Stimulated activated CD4-positive, alpha-beta T cell treated with anti-CD3 and anti-CD28 coated beads, Interleukin-1b, Interleukin-23, amount 100 ng/mL, for 1 hour (primary cell): Measurements from ENCODE around the gene NEURL1B.

ENCODE experiments used
- DNase-seq, 2 donors: peaks; one replicate each; pipeline ENCODE4 v3.0.0-alpha.2; 2020; ENCODE audit warnings: low read depth in 2 of 2

Gene NEURL1B

DNA sequence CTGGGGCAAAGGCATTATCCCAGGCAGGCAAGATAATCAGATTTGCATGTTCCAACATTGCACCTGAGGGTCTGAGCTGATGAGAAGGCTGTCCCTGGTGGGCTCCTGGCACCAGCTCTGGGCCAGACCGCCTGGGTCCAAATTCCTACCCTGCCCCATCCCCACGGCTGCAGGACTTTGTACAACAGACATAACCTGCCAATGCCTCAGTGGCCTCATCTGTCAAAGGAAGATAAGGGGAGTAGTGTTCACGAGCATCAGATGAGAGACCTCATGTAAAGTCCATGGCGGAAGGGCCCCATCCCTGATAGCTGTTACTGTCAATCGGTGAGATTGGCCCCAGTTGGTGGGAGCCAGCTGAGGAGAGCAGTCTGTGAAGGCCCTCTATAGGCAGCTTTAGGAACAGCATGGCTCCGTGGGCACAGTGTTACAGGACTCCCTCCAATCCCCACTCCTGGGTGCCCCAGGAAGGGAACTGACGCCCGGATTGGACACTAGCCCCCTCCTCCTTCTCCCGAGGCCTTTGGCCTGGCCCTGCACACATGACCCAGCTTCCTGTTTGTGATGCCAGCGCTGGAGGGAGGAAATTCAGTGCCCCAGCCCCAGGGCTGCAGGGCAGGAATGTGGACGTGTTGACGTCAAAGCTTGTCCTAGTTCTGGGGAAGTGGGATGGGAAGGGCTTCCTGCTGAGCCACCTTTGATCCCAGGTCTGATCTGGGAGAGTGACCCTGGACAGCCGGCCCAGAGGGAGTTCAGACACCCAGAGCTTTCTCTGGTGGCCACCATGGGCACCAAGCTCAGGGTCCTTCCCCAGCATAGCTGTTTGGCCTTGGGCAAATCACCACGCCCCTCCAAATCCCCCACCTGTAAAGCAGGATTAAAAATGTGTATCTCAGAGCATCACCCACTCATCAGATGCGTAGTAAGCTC is 73.7 kb downstream of the NEURL1B start:
- peak; percentile 17 to 41 for DNase-seq

- no peak for DNase-seq
Measured at GRCh38 chr5:172715421-172715780, 74.3 kb downstream of the NEURL1B start.

DNA sequence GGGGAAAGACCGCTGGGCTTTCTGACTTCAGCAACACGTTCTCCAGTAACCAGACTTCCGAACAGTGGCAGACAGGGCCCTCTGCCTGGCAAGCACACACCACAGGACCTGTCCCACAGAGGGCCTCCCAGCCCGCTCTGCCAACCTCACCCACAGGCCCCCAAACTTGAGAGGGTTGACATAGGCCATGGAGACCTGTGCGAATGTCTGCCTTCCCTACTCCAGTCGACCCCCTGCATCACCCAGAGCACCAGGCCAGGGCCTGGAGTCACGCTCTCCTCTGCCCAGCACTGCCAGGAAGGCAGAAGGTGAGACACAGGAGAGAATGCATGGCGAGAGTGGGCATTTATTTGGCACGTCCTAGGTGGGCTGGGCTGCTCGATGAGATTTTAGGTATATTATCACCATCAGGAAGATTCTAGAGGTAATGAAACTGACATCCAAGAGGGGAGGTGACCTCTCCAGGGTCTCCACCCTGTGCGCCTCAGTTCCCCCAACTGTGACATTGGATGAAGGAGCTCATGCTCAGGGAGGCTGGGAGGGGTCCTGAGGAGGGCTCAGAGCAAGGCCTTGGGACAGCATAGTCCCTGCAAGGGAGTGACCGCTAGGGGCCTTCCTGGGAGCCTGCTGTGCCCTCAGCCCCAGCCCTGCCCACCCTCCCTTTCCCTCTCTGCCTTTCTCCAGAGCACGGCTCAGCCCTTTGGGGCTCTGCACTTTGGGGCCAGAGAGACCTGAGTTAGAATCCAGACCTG is 75.0 kb downstream of the NEURL1B start:
- no peak for DNase-seq

DNA sequence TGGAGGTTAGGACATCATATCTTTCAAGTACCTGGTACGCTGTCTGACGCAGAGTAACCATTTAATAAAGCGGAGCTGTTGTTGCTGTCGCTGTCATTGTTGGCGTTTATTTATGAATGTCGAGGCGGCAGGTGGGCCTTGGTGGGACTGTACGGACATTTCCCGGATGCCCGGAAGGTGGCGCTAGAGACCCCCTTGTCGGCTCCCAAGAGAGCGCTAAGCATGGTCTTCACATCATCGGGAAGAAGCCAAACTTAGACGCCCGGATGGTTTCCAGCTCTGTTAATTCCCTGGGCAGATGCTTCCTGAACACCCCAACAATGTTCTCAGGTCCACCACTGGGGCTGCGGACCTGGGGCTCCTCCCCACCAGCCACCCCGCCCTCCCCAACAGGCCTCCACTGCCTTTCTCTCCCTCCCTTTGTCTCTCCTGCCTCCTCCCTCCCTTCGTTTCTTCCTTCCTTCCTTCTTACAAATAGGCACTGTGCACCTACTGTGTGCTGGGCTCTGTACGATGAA is 75.8 kb downstream of the NEURL1B start:
- peak; percentile 66 to 76 for DNase-seq

DNA sequence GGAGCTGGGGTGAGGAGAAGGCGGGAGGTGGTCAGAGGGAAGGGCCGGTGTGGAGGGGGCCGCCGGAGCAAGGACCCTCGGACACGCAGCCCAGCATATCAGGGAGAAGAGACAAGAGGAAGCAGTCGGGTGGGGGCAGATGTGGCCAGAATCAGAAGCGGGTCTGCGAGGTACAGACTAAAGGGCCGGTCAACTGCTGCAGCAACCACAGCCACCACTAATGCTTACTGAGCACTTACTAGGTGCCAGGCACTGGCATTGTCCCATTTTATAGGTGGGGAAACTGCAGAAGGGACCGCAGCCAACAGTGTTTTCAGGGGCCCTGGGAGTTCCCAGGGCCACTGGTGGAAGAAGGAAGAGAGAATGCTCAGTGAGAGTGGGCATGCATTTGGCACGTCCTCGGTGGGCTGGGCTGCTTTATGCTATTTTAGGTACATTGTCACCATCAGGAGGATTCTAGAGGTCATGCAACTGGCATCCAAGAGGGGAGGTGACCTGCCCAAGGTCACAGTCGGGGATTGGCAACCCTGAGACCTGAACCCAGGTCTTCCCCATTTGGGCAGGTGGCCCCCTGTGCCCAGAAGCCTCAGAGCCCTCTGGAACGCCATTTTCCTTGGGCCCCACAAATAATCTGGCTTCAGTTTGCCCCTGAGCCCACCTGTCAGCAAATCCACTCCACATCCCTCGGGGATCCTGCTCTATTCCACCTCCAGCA is 76.6 kb downstream of the NEURL1B start:
- DNase-seq, result no peak

DNA sequence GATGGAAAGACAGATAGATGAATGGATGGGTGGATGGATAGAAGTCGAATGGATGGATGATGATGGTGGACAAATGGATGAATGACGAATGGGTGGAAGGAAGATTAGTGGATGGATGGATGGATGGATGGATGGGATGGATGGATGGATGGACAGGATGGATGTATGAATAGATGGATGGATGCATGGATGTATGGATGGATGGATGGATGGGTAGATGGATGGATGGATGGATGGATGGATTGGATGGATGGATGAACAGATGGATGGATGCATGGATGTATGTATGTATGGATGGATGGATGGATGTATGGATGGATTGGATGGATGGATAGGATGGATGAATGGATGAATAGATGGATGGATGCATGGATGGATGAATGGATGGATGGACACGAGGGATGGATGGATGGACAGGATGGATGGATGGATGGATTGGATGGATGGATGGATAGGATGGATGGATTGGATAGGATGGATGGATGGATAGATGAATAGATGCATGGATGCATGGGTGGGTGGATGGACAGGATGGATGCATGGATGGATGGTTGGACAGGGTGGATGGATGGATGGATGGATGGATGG is 77.6 kb downstream of the NEURL1B start:
- no peak for DNase-seq

DNA sequence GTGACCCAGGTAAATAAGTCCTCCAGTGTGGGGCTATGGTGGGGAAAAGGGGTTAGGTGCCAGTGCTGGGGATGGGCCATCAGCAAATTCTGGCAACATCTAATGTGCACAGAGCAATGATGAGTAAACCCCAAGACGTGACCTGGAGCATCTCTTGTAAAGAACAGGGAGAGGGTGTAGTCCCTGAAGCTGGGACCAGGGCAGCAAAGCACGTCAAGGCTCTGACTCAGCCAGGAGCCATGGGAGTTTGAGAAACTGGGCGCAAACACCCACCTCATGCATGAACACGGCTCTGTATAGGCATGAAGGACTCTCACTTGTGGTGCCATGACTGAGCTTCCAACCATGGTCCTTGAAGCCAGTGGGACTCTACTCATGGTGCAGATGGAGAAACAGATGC is 78.1 kb downstream of the NEURL1B start:
- no peak for DNase-seq

- DNase-seq, result no peak
Measured at GRCh38 chr5:172720655-172721054, 79.6 kb downstream of the NEURL1B start.

DNA sequence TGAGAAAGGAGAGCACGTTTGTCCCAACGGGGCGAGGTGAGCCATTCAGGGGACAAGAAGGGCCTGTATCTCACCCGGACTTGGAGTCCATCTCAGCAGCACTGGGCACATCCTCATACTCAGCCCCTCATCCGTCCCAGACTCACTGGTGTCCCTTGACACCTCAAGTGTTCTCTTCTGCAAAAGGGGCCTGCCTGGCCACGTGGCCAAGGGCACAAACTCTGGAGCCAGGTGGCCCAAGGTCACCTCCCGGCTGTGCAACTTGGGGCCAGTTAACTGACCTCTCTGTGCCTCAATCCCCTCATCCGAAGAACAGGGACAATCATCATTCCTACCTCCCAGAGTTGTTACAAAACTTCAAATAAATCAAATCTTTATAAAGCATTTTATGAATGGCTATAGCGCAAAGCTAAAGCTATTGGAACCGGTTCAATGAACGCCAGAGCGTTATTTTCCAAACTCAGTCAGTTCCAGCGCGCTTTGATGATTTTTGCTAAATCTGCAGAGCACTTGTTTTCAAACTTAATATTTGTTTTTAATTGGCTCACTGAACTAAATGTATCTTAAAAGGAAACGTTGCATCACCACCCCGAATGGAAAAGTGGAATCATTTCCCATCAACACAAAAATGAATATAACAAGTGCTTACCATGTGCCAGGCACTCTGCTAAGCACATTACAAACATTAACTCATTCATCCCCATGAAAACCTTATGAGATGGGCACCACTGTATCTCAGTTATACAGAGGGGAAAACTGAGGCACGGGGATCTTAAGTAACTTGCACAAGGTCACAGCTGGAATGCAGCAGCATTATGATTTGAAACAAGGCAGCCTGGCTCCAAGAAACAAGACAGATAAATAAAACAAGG is 80.6 kb downstream of the NEURL1B start:
- DNase-seq, result no peak

GRCh38 chr5:172722327-172722815 is 81.3 kb downstream of the NEURL1B start:
- no peak for DNase-seq

- no peak for DNase-seq
Measured at GRCh38 chr5:172723508-172723907, 82.4 kb downstream of the NEURL1B start.

- DNase-seq, result no peak
Measured at GRCh38 chr5:172724242-172725183, 83.5 kb downstream of the NEURL1B start.

GRCh38 chr5:172725273-172725672 is 84.2 kb downstream of the NEURL1B start:
- no peak for DNase-seq

- no peak for DNase-seq
Measured at GRCh38 chr5:172725785-172726184, 84.7 kb downstream of the NEURL1B start.

GRCh38 chr5:172726966-172727365 is 85.9 kb downstream of the NEURL1B start:
- DNase-seq, result no peak

DNA sequence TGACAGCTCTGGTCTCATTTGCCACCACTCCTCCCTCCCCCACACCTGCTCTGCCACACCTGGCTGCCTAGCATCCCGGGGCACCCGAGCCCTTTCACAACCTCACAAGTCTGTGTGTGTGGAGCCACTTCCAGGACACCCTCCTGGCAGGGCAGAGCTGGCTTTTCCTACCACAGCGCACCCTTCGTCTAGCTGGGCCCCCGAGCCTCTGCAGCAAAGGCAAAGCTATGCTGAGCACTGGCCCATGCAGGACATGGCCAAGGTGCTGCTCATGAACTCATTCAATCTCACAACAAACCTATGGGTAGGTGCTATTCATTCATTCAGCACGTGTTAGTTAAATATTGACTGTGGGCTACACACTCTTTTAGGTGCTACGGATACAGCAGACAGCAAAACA is 86.5 kb downstream of the NEURL1B start:
- DNase-seq, result no peak

GRCh38 chr5:172728481-172729241 is 87.6 kb downstream of the NEURL1B start:
- no peak for DNase-seq

DNA sequence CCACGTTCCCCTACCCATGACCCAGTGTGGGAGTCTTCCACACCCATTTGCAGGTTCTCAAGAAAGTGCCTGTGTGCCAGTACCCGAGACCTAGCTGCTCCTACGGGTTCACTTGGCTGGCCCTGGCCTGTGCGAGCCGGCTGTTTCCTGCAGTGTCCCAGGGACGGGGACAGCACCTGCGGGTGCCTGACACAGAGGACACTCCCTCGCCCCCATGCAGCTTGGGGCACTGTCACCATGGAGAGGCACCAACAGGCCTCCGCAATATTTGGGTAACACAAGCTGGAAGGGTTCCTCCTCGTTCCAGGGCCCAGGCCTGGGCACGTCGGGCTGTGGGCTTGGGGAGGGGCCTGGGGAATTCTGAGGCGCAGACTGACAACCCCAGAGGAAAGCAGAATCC is 88.5 kb downstream of the NEURL1B start:
- DNase-seq, result no peak

GRCh38 chr5:172730222-172730621 is 89.2 kb downstream of the NEURL1B start:
- no peak for DNase-seq
